Activated naive CD4-positive, alpha-beta T cell treated with anti-CD3 and anti-CD28 coated beads, Interleukin-2, amount 50 U/mL, for 24 hours (primary cell): ENCODE measurements around the gene SPDYE8.
"Not testable (repeated sequence)": the region's sequence is repeated elsewhere in the genome, so short reads cannot be mapped to it uniquely, and the experiment has no call there.

ENCODE experiments used
- H3K27ac Mint-ChIP-seq: one replicate; pipeline ENCODE4 v1.8.0; 2021; ENCODE audit warnings: mild to moderate bottlenecking, mixed read lengths
- H3K27me3 Mint-ChIP-seq: one replicate; pipeline ENCODE4 v1.8.0; 2021; ENCODE audit warnings: mixed read lengths
- H3K36me3 Mint-ChIP-seq: one replicate; pipeline ENCODE4 v1.8.0; 2021; ENCODE audit warnings: mixed read lengths
- H3K4me1 Mint-ChIP-seq: one replicate; pipeline ENCODE4 v1.8.0; 2021; ENCODE audit warnings: mixed read lengths
- H3K4me3 Mint-ChIP-seq: one replicate; pipeline ENCODE4 v1.8.0; 2021; ENCODE audit warnings: mild to moderate bottlenecking, mixed read lengths
- H3K9me3 Mint-ChIP-seq: one replicate; pipeline ENCODE4 v1.8.0; 2021; ENCODE audit warnings: mixed read lengths

Gene SPDYE8

GRCh38 chr7:73029666-73030065, at the start of gene SPDYE8:
SPDYE8 (minus strand) TSS chr7:73029766; CDS start chr7:73027966, 1,800 bp downstream.
- H3K9me3 Mint-ChIP-seq, H3K4me3 Mint-ChIP-seq, H3K36me3 Mint-ChIP-seq, H3K27me3 Mint-ChIP-seq, H3K27ac Mint-ChIP-seq, H3K4me1 Mint-ChIP-seq: not testable (repeated sequence)

GRCh38 chr7:73057811-73058210, 28.2 kb upstream of the SPDYE8 start, which contains the start of gene SPDYE11:
SPDYE11 (minus strand) TSS chr7:73057911; CDS start chr7:73056111, 1,800 bp downstream.
- not testable (repeated sequence) for H3K27ac Mint-ChIP-seq, H3K27me3 Mint-ChIP-seq, H3K4me1 Mint-ChIP-seq, H3K36me3 Mint-ChIP-seq, H3K4me3 Mint-ChIP-seq, H3K9me3 Mint-ChIP-seq

DNA sequence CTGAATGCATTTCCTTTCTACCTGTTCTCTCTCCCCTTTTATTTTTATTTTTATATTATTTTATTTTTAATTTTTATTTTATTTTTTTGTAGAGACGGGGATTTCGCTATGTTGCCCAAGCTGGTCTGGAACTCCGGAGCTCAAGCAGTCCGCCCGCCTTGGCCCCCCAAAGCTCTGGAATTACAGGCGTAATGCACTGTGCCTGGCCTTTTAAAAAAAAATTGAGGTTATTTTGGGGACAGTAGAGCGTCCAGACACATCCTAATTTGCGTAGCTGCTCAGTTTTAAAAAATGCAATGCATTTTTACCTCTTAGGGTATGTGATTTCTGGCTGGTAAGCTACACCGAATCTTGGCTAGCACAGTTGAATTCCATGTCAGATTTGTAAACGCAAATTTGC, 23.1 kb downstream of the SPDYE8 start:
- H3K9me3 Mint-ChIP-seq, H3K27ac Mint-ChIP-seq, H3K36me3 Mint-ChIP-seq, H3K4me1 Mint-ChIP-seq, H3K27me3 Mint-ChIP-seq: not testable (repeated sequence)
- peak overlapping the region; percentile 60 for H3K4me3 Mint-ChIP-seq

- H3K4me1 Mint-ChIP-seq, H3K9me3 Mint-ChIP-seq, H3K36me3 Mint-ChIP-seq, H3K27me3 Mint-ChIP-seq: not testable (repeated sequence)
- H3K27ac Mint-ChIP-seq: peak overlapping the region; percentile 97
- H3K4me3 Mint-ChIP-seq: peak overlapping the region; percentile 92
Observed at GRCh38 chr7:73005693-73006447, 23.7 kb downstream of the SPDYE8 start.

DNA sequence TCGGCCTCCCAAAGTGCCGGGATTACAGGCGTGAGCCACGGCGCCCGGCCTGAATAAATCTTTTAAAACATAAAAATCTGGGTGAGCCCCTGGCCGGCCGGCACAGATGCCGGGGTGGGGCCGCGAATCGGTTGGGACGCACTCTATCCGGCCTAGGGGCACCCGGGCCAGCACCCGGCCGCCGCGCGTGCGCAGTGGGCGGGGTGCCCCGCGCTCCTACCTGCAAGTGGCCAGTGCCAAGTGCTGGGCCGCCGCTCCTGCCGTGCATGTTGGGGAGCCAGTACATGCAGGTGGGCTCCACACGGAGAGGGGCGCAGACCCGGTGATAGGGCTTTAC, 24.2 kb downstream of the SPDYE8 start:
- peak overlapping the region; percentile 92 for H3K4me3 Mint-ChIP-seq
- not testable (repeated sequence) for H3K9me3 Mint-ChIP-seq, H3K4me1 Mint-ChIP-seq, H3K27me3 Mint-ChIP-seq, H3K36me3 Mint-ChIP-seq
- peak overlapping the region; percentile 97 for H3K27ac Mint-ChIP-seq

- H3K27ac Mint-ChIP-seq, H3K36me3 Mint-ChIP-seq, H3K4me3 Mint-ChIP-seq, H3K4me1 Mint-ChIP-seq, H3K27me3 Mint-ChIP-seq, H3K9me3 Mint-ChIP-seq: not testable (repeated sequence)
Observed at GRCh38 chr7:72997887-72998468, 31.6 kb downstream of the SPDYE8 start.

- H3K4me1 Mint-ChIP-seq, H3K4me3 Mint-ChIP-seq, H3K36me3 Mint-ChIP-seq, H3K9me3 Mint-ChIP-seq, H3K27ac Mint-ChIP-seq, H3K27me3 Mint-ChIP-seq: not testable (repeated sequence)
Observed at GRCh38 chr7:72997447-72997846, 32.1 kb downstream of the SPDYE8 start.

GRCh38 chr7:72995484-72995883, 34.1 kb downstream of the SPDYE8 start:
- H3K4me1 Mint-ChIP-seq, H3K4me3 Mint-ChIP-seq, H3K36me3 Mint-ChIP-seq, H3K27ac Mint-ChIP-seq, H3K27me3 Mint-ChIP-seq, H3K9me3 Mint-ChIP-seq: not testable (repeated sequence)

- not testable (repeated sequence) for H3K36me3 Mint-ChIP-seq, H3K27me3 Mint-ChIP-seq, H3K4me1 Mint-ChIP-seq, H3K9me3 Mint-ChIP-seq, H3K27ac Mint-ChIP-seq, H3K4me3 Mint-ChIP-seq
Observed at GRCh38 chr7:72990146-72990913, 39.2 kb downstream of the SPDYE8 start.

DNA sequence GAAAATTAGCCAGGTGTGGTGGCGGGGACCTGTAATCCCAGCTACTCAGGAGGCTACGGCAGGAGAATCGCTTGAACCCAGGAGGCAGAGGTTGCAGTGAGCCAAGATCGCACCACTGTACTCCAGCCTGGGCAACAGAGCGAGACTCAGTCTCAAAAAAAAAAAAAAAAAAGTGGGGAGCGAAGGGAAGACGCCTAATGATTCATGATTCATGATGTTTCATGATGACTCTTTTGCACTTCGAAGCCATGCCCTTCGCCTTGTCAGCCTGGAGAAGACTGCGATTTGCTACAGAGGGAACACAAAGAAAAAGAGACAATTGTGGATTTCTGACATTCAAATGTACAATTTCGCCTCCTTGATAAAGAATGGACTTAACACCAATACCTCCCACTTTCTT, 47.5 kb downstream of the SPDYE8 start:
- H3K36me3 Mint-ChIP-seq, H3K4me3 Mint-ChIP-seq, H3K9me3 Mint-ChIP-seq, H3K27me3 Mint-ChIP-seq, H3K4me1 Mint-ChIP-seq, H3K27ac Mint-ChIP-seq: not testable (repeated sequence)

DNA sequence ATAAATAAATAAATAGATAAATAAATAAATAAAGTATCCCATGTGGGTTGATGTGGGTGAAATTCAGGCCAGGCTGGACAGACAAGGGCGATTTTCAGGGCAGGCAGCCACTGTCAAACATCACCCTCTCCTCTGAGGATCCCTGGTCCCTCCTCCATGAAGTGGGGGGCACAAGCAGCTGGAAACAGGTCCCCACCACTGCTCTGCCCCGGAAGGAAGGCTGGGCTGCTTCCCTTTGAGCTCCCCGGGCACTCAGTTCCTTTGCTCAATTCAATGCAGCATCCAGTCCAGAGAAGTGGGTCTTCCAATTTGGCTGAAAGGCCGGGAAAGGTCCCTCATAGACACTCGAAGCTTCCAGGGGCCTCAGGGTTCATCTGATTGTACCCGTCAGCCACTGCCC, 49.2 kb downstream of the SPDYE8 start:
- H3K4me3 Mint-ChIP-seq, H3K27ac Mint-ChIP-seq, H3K27me3 Mint-ChIP-seq, H3K9me3 Mint-ChIP-seq, H3K36me3 Mint-ChIP-seq, H3K4me1 Mint-ChIP-seq: not testable (repeated sequence)

DNA sequence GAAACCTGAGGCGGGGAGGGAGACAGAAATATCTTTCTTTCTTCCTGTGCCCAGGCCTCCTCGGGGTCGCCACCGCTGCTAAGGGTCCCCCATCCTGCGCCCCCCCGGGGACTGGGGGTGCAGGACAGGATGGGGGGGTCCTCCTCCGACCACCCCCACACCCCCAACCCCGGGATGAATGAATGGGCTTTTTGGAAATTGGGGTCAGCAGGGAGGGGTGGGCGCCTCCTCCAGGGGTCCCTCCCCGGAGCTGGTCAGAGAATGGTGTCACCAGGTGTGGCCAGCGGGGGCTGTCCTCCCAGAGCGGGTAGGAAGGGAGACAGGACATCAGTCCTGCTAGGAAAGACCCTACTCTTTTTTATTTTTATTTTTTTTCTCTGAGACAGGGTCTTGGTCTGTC, 53.1 kb downstream of the SPDYE8 start:
- not testable (repeated sequence) for H3K9me3 Mint-ChIP-seq, H3K36me3 Mint-ChIP-seq, H3K27me3 Mint-ChIP-seq, H3K4me1 Mint-ChIP-seq, H3K27ac Mint-ChIP-seq, H3K4me3 Mint-ChIP-seq

DNA sequence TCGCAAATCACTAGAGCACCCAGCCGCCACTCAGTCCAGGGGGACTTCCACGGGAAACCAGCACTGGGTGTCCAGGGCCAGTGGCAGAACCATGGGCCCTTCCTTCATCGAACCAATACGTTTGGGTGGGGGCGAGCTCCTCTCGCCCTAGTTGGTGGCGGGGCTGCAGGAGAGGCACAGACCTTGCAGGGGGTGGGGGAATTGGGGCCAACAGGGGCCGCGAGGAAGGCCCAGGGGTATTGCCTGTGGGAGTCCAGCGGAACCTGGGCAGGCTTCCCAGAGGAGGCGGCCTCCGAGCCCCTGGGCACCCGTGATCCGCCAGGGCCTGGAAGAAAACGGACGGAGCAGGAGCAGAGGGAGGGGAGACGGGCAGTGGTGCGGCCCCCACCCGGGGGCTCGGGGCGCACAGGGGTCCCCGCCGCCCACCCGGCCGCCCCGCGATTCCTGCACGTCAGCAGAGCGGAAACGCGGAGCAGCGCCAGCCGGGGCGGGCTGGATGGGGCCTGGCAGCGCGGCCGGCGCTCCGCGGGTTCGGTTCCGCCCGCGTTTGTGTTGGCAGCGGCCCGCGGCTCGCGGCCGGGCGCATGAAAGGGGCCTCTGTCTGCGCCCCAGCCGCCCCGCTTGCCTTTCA, 53.8 kb downstream of the SPDYE8 start:
- not testable (repeated sequence) for H3K4me3 Mint-ChIP-seq, H3K9me3 Mint-ChIP-seq, H3K36me3 Mint-ChIP-seq, H3K27ac Mint-ChIP-seq, H3K27me3 Mint-ChIP-seq, H3K4me1 Mint-ChIP-seq

DNA sequence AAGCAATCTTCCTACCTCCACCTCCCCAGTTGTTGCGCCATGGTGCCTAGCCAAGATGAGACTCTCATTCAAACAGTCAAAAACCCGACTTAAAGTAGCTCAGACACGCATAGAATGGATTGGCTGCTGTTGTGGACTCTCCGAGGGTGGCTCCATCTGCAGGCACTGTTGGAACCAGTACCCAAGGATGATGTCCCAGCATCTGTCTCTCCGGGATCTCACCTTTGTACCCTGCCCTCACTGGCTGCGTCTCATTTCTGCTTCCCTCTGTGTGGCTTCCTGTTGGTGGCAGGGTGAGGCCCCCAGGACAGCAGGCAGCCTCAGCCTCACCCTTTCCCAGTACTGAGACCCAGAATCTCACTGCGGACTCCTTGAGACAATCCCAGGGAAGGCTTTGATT, 54.8 kb downstream of the SPDYE8 start:
- not testable (repeated sequence) for H3K4me3 Mint-ChIP-seq, H3K27ac Mint-ChIP-seq, H3K9me3 Mint-ChIP-seq, H3K4me1 Mint-ChIP-seq, H3K27me3 Mint-ChIP-seq, H3K36me3 Mint-ChIP-seq

DNA sequence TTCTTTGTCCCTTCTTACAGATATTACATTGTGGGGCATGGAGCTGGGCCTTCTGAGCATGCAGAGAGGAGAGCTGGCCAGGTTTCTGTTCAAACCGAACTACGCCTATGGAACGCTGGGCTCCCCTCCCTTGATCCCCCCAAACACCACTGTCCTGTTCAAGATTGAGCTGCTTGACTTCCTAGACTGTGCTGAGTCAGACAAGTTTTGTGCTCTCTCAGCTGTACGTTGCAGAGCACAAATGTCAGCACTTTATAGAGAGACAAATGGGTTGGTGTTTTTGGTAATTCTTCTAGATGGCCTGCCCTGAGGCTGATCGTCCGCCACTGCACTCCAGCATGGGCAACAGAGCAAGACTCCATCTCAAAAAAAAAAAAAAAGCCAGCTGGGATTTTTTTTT, 58.1 kb downstream of the SPDYE8 start:
- not testable (repeated sequence) for H3K27me3 Mint-ChIP-seq, H3K36me3 Mint-ChIP-seq, H3K4me1 Mint-ChIP-seq, H3K9me3 Mint-ChIP-seq, H3K27ac Mint-ChIP-seq, H3K4me3 Mint-ChIP-seq
